ENCODE measurements around the gene JAZF1.

- TF ChIP-seq CTCF (IDR thresholded peaks at IDR 0.05; ENCODE audit: low read length) (no peak), EZH2 (optimal IDR thresholded peaks at IDR 0.05; ENCODE audit: low read depth, low read length) (no peak), EZH2phosphoT487 (IDR thresholded peaks at IDR 0.05; ENCODE audit: low read length) (no peak)
These were observed 372.0 kb downstream of the JAZF1 start for GRCh38 chr7:27808626-27809025.

Measured in MM.1S (cell line).